Sigmoid colon (tissue), 4 donors: ENCODE data around the gene KCNH1.
"Not testable (repeated sequence)": the region's sequence is repeated elsewhere in the genome, so short reads cannot be mapped to it uniquely, and the experiment has no call there.

Experiments
- CTCF ChIP-seq, 4 experiments: fragments of 450-650 bp in 3 of 4; fragments of 200-600 bp in 1 of 4; IDR thresholded peaks; one replicate each; pipeline ENCODE4 v1.5.1; 2016 to 2019; ENCODE audit warnings: antibody characterized with exemption in 4 of 4, mild to moderate bottlenecking in 3 of 4, moderate library complexity in 2 of 4
- EP300 ChIP-seq, 4 donors: sonication (generic); formaldehyde crosslinking; IDR thresholded peaks; one replicate each; pipeline ENCODE4 v1.6.1; 2017; ENCODE audit warnings: antibody characterized with exemption in 4 of 4
- POLR2A ChIP-seq, 2 donors: fragments of 450-650 bp; IDR thresholded peaks; one replicate each; pipeline ENCODE4 v1.6.1; 2016; ENCODE audit warnings: antibody characterized with exemption in 2 of 2, mild to moderate bottlenecking in 2 of 2, moderate library complexity in 2 of 2
- POLR2AphosphoS5 ChIP-seq, 4 donors: sonication (generic); formaldehyde crosslinking; IDR thresholded peaks; one replicate each; pipeline ENCODE4 v1.6.1; 2017; ENCODE audit warnings: antibody characterized with exemption in 4 of 4

GRCh38 chr1:211081447-211081846 is 52.5 kb downstream of the KCNH1 start:
- TF ChIP-seq CTCF, POLR2A, EP300, POLR2AphosphoS5 (IDR thresholded peaks at IDR 0.05): not testable (repeated sequence)
